ENCODE data around the gene DPF1.
A peak's percentile ranks its signal among the peaks of the same experiment; 100 is the strongest.

- TF ChIP-seq ZNF138 (tag by site-specific recombination; IDR thresholded peaks at IDR 0.05; ENCODE audit: borderline replicate concordance) (no peak), ZNF175 (tag by site-specific recombination; IDR thresholded peaks at IDR 0.05) (no peak), KLF16 (tag by site-specific recombination; IDR thresholded peaks at IDR 0.05) (peak; percentile 11; the same call in 1 of the 2 replicates), SP2 (tag by site-specific recombination; IDR thresholded peaks at IDR 0.05) (peak; percentile 41), CTCF (tag by site-specific recombination; IDR thresholded peaks at IDR 0.05) (no peak)
These were observed 13.5 kb downstream of the DPF1 start for GRCh38 chr19:38210458-38210987.

Data from HEK293 (cell line).